ENCODE results near the gene ILF3.

DNA sequence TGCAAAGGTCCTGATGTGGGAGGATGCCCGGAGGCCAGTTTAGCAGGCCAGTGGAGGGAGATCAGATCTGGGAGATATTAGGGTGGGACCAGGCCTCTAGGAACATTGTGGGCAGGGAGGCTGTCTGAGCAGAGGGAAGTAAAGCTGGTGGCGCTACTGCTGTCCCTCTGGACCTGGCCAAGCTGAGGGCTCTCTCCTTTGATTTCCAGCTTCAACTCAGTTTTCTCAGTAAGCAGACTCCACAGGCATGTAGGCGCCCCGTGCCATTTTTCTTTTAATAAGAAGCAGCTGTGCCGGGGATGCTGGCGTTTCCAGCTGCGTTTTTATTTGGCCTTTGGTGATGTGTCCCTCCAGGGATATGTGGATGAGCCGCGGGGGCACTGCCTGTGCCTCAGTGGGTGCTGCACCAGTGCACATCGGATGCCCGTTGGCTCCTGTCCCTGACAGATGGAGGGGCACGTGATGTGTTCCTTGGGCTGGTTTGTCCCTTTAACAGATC, 70.5 kb downstream of the ILF3 start:
- TF ChIP-seq, protein P1, sequence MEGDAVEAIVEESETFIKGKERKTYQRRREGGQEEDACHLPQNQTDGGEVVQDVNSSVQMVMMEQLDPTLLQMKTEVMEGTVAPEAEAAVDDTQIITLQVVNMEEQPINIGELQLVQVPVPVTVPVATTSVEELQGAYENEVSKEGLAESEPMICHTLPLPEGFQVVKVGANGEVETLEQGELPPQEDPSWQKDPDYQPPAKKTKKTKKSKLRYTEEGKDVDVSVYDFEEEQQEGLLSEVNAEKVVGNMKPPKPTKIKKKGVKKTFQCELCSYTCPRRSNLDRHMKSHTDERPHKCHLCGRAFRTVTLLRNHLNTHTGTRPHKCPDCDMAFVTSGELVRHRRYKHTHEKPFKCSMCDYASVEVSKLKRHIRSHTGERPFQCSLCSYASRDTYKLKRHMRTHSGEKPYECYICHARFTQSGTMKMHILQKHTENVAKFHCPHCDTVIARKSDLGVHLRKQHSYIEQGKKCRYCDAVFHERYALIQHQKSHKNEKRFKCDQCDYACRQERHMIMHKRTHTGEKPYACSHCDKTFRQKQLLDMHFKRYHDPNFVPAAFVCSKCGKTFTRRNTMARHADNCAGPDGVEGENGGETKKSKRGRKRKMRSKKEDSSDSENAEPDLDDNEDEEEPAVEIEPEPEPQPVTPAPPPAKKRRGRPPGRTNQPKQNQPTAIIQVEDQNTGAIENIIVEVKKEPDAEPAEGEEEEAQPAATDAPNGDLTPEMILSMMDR (CRISPR knock-in tag; IDR thresholded peaks at IDR 0.05), result no peak
- TF ChIP-seq RELA (CRISPR knock-in tag; IDR thresholded peaks at IDR 0.05) (no peak), POLR2AphosphoS5 (IDR thresholded peaks at IDR 0.05; ENCODE audit: low read depth, low read length) (no peak), CREB1 (IDR thresholded peaks at IDR 0.05) (no peak), CREB1 (CRISPR knock-in tag; IDR thresholded peaks at IDR 0.05) (no peak), NFE2L1 (CRISPR knock-in tag; IDR thresholded peaks at IDR 0.05; ENCODE audit: borderline replicate concordance) (no peak), GTF2F1 (IDR thresholded peaks at IDR 0.05; ENCODE audit: low read length) (no peak), ZNF207 (IDR thresholded peaks at IDR 0.05; ENCODE audit: borderline replicate concordance) (no peak), ZNF598 (CRISPR knock-in tag; IDR thresholded peaks at IDR 0.05; ENCODE audit: borderline replicate concordance) (no peak), TP53 (CRISPR knock-in tag; conservative IDR thresholded peaks at IDR 0.05) (no peak), TCF7L2 (IDR thresholded peaks at IDR 0.05; ENCODE audit: low read depth, low read length) (no peak), ZBTB8A (CRISPR knock-in tag; IDR thresholded peaks at IDR 0.05; ENCODE audit: borderline replicate concordance, low read depth) (no peak)
- TF ChIP-seq, protein P2, sequence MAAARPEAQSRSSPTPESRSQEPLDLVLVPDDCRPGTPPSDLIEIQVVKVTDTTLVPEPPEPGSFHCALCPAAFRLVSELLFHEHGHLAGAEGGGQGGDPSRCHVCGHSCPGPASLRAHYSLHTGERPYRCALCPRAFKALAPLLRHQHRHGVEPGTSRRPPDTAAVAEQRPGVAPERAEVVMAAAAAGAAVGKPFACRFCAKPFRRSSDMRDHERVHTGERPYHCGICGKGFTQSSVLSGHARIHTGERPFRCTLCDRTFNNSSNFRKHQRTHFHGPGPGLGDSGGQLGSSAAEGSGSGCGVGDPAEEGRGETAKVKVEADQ (CRISPR knock-in tag; IDR thresholded peaks at IDR 0.05; ENCODE audit: borderline replicate concordance), result no peak

Measured in HepG2 (cell line).